Measurements from ENCODE around the gene ATP10A.

ATP10A gene

DNA sequence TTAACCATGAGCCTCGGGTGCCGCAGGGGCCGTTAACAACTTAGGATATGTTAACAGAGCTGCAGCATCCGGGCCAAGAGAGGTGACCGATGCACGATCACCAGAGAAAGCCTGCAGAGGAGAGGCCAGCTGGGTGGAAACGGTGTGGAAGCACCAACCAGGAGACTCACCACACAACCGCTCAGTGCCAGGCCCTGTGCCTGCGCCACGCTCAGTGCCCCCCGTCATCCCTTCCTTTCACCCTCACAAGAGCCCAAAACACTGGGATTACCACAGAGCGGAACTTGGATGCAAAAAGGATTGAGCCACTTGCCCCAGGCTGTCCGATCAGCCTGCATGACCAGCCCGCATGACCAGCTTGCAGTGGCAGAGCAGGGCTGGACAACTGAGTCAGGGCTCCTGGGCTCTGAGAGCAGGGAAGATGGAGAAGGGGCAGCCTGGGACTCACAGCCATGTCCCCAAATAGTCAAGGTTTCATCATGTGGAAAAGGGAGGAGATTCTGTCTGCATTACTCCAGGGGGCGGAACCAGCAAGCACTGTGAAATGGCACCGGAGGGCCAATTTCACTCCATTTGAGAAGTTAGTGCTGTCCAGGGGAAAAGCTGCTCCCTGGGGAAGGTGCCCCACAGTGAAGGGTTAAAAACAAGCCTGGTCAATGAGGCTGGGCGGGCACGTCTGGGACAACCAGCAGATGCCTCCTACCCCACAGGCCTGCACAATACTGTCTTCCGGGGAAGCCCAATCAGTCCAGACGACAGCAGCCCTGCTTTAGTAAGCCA is 156.8 kb downstream of the ATP10A start:
- no peaks in the 10 kb centered on the region for H3F3A ChIP-seq (ENCODE audit: insufficient read depth, low read length)
- no peaks in the 10 kb centered on the region for H3K27me3 ChIP-seq (replicated peaks; ENCODE audit: insufficient read depth, low read length)
- no peaks in the 10 kb centered on the region for H3K9me3 ChIP-seq (replicated peaks; ENCODE audit: insufficient read depth, low read length)
- no peak for DNase-seq
- no peak overlapping the region for H3K27ac ChIP-seq (ENCODE audit: low read length)
- H3K9ac ChIP-seq (ENCODE audit: low read length): no peak overlapping the region
- no peaks in the 10 kb centered on the region for H3K36me3 ChIP-seq (replicated peaks; ENCODE audit: insufficient read depth, low read length)
- TF ChIP-seq EZH2 (optimal IDR thresholded peaks at IDR 0.05; ENCODE audit: low read depth, low read length): no peak
- no peak for TF ChIP-seq CTCF (IDR thresholded peaks at IDR 0.05; ENCODE audit: low read length)
- no peak for TF ChIP-seq EZH2phosphoT487 (IDR thresholded peaks at IDR 0.05; ENCODE audit: low read length)
- no peaks in the 10 kb centered on the region for H3K4me1 ChIP-seq (ENCODE audit: low read length)
- H2AFZ ChIP-seq (ENCODE audit: low read length): no peak overlapping the region
- H3K4me2 ChIP-seq (ENCODE audit: low read depth, low read length): no peak overlapping the region
- H4K20me1 ChIP-seq (ENCODE audit: insufficient read depth, low read length): no peaks in the 10 kb centered on the region
- no peak overlapping the region for H3K4me3 ChIP-seq (ENCODE audit: low read length)
- no peaks in the 10 kb centered on the region for H3K79me2 ChIP-seq (ENCODE audit: low read length)
- no peaks in the 10 kb centered on the region for H3K9me2 ChIP-seq (replicated peaks; ENCODE audit: insufficient read depth, low read length)

- Histone ChIP-seq H3K9me2 (replicated peaks; ENCODE audit: insufficient read depth, low read length) (no peaks in the 10 kb centered on the region), H3K27me3 (replicated peaks; ENCODE audit: insufficient read depth, low read length) (no peaks in the 10 kb centered on the region), H3F3A (ENCODE audit: insufficient read depth, low read length) (no peaks in the 10 kb centered on the region), H3K9me3 (replicated peaks; ENCODE audit: insufficient read depth, low read length) (no peaks in the 10 kb centered on the region), H3K79me2 (ENCODE audit: low read length) (no peaks in the 10 kb centered on the region), H3K27ac (ENCODE audit: low read length) (no peak overlapping the region), H3K4me3 (ENCODE audit: low read length) (no peak overlapping the region), H4K20me1 (ENCODE audit: insufficient read depth, low read length) (no peaks in the 10 kb centered on the region), H3K9ac (ENCODE audit: low read length) (no peak overlapping the region), H3K4me1 (ENCODE audit: low read length) (no peaks in the 10 kb centered on the region), H2AFZ (ENCODE audit: low read length) (no peak overlapping the region), H3K4me2 (ENCODE audit: low read depth, low read length) (no peak overlapping the region), H3K36me3 (replicated peaks; ENCODE audit: insufficient read depth, low read length) (no peaks in the 10 kb centered on the region)
- TF ChIP-seq CTCF (IDR thresholded peaks at IDR 0.05; ENCODE audit: low read length) (no peak), EZH2phosphoT487 (IDR thresholded peaks at IDR 0.05; ENCODE audit: low read length) (no peak), EZH2 (optimal IDR thresholded peaks at IDR 0.05; ENCODE audit: low read depth, low read length) (no peak)
- no peak for DNase-seq
Observed at GRCh38 chr15:25705433-25706115, 157.6 kb downstream of the ATP10A start.

DNA sequence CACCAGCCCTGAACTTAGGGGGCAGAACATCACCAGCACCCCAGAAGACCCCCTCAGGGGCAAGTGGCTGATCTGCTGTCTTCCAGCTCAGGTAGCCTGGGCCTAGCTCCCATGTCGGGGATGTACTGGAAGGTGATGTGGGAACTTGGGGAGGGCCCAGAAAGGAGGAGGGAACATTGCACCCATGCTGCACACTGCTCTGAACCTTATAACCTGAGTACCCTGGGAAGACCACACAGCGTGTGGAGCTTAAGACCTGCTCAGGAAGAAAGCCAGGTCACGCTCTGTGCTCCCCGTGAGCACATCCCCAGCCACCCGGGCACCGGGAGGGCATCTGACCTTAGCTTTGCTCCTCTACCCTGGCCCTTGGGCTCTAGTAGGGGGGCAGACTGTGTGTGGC is 159.4 kb downstream of the ATP10A start:
- no peaks in the 10 kb centered on the region for H3K9me2 ChIP-seq (replicated peaks; ENCODE audit: insufficient read depth, low read length)
- no peak overlapping the region for H3K4me3 ChIP-seq (ENCODE audit: low read length)
- no peak overlapping the region for H2AFZ ChIP-seq (ENCODE audit: low read length)
- no peaks in the 10 kb centered on the region for H3K9me3 ChIP-seq (replicated peaks; ENCODE audit: insufficient read depth, low read length)
- no peak overlapping the region for H3K4me2 ChIP-seq (ENCODE audit: low read depth, low read length)
- no peaks in the 10 kb centered on the region for H3K36me3 ChIP-seq (replicated peaks; ENCODE audit: insufficient read depth, low read length)
- H3K9ac ChIP-seq (ENCODE audit: low read length): no peak overlapping the region
- TF ChIP-seq CTCF (IDR thresholded peaks at IDR 0.05; ENCODE audit: low read length): no peak
- no peaks in the 10 kb centered on the region for H4K20me1 ChIP-seq (ENCODE audit: insufficient read depth, low read length)
- no peaks in the 10 kb centered on the region for H3K4me1 ChIP-seq (ENCODE audit: low read length)
- H3K27me3 ChIP-seq (replicated peaks; ENCODE audit: insufficient read depth, low read length): no peaks in the 10 kb centered on the region
- H3K27ac ChIP-seq (ENCODE audit: low read length): no peak overlapping the region
- no peaks in the 10 kb centered on the region for H3F3A ChIP-seq (ENCODE audit: insufficient read depth, low read length)
- DNase-seq: no peak
- H3K79me2 ChIP-seq (ENCODE audit: low read length): no peaks in the 10 kb centered on the region

Data from MM.1S (cell line).